Sigmoid colon (tissue), 7 donors: ENCODE results near the gene TTLL6. TPM values are rescaled to one million over a fixed set of nuclear protein-coding genes. Genes with fewer than 3 reads are reported as not detected.

Source experiments
- DNase-seq: peaks from one replicate; pipeline ENCODE4 v3.0.0-alpha.2; 2019
- H3K27ac ChIP-seq, 4 donors: fragments of 200-600 bp; sonication (generic); one replicate each; pipeline ENCODE4 v1.5.1; 2016 to 2019; ENCODE audit warnings: mild to moderate bottlenecking in 1 of 4
- H3K27me3 ChIP-seq, 3 donors: fragments of 200-600 bp; sonication (generic); one replicate each; pipeline ENCODE4 v1.5.1; 2019; ENCODE audit warnings: mild to moderate bottlenecking in 1 of 3
- H3K36me3 ChIP-seq, 4 donors: fragments of 200-600 bp; sonication (generic); one replicate each; pipeline ENCODE4 v1.5.1; 2016 to 2019
- H3K4me1 ChIP-seq, 4 donors: fragments of 200-600 bp; sonication (generic); one replicate each; pipeline ENCODE4 v1.5.1; 2017 to 2019
- H3K4me3 ChIP-seq, 4 donors: fragments of 200-600 bp; sonication (generic); one replicate each; pipeline ENCODE4 v1.5.1; 2017 to 2019; ENCODE audit warnings: mild to moderate bottlenecking in 2 of 4, moderate library complexity in 1 of 4
- H3K9me3 ChIP-seq, 4 donors: fragments of 200-600 bp in 3 of 4; sonication (generic) in 3 of 4; one replicate each; pipeline versions ENCODE4 v1.5.1 to v1.6.1; 2013 to 2019
- CTCF ChIP-seq, 4 experiments: fragments of 450-650 bp in 3 of 4; fragments of 200-600 bp in 1 of 4; IDR thresholded peaks; one replicate each; pipeline ENCODE4 v1.5.1; 2016 to 2019; ENCODE audit warnings: antibody characterized with exemption in 4 of 4, mild to moderate bottlenecking in 3 of 4, moderate library complexity in 2 of 4
- EP300 ChIP-seq, 4 donors: sonication (generic); formaldehyde crosslinking; IDR thresholded peaks; one replicate each; pipeline ENCODE4 v1.6.1; 2017; ENCODE audit warnings: antibody characterized with exemption in 4 of 4
- POLR2A ChIP-seq, 2 donors: fragments of 450-650 bp; IDR thresholded peaks; one replicate each; pipeline ENCODE4 v1.6.1; 2016; ENCODE audit warnings: antibody characterized with exemption in 2 of 2, mild to moderate bottlenecking in 2 of 2, moderate library complexity in 2 of 2
- POLR2AphosphoS5 ChIP-seq, 4 donors: sonication (generic); formaldehyde crosslinking; IDR thresholded peaks; one replicate each; pipeline ENCODE4 v1.6.1; 2017; ENCODE audit warnings: antibody characterized with exemption in 4 of 4
- WGBS, 2 donors: extraction: QIAGEN DNeasy Blood & Tissue Kit; methylation state at CpG; one replicate each; pipeline ENCODE4 v1.1.7; 2013; 5-methylcytosine and 5-hydroxymethylcytosine counted together
- intact Hi-C: fragments of 100-400 bp; cut with DNase I; formaldehyde crosslinking; loops from one replicate; pipeline ENCODE4 v1.15.1; 2023
- polyA plus RNA-seq, 3 donors: library from polyadenylated mRNA; stranded (reverse); fragments of 200-250 nt; gene quantifications; one replicate each; pipeline ENCODE4 v1.2.3, GENCODE V29; 2013
- total RNA-seq, 4 donors: library from RNA; depleted of rRNA; stranded (reverse); fragments of >200 nt; gene quantifications; one replicate each; pipeline ENCODE4 v1.1.0, GENCODE V29; 2016
- donor health status: healthy with polysubstance abuse.
- donor health status: Bipolar disorder and iron deficiency.
- donor health status: healthy.

TTLL6 gene
- total and polyA plus RNA-seq, 7 donors: under 0.01 to 10.5 (median 3.5) TPM; not detected in 2

GRCh38 chr17:48731355-48731754, 85.7 kb downstream of the TTLL6 start:
- H3K27ac ChIP-seq: no peak overlapping the region
- no peaks in the 10 kb centered on the region for H3K9me3 ChIP-seq
- H3K27me3 ChIP-seq: peaks cover 67 to 100% (median 96%) of the 10 kb centered on the region in 3 donors
- H3K4me1 ChIP-seq: peaks cover 0 to 26% (median 23%) of the 10 kb centered on the region in 4 donors
- no peak overlapping the region for H3K4me3 ChIP-seq
- no peak for DNase-seq
- intact Hi-C loops: no loop called here
- TF ChIP-seq POLR2AphosphoS5 (IDR thresholded peaks at IDR 0.05) (no peak), POLR2A (IDR thresholded peaks at IDR 0.05) (no peak), CTCF (IDR thresholded peaks at IDR 0.05) (no peak), EP300 (IDR thresholded peaks at IDR 0.05) (no peak)
- no peaks in the 10 kb centered on the region for H3K36me3 ChIP-seq

GRCh38 chr17:48730240-48730550, 86.8 kb downstream of the TTLL6 start:
- H3K36me3 ChIP-seq: no peaks in the 10 kb centered on the region
- H3K4me3 ChIP-seq: no peak overlapping the region
- peaks cover 69 to 100% (median 96%) of the 10 kb centered on the region in 3 donors for H3K27me3 ChIP-seq
- no peak for TF ChIP-seq CTCF (IDR thresholded peaks at IDR 0.05)
- no peak for TF ChIP-seq EP300 (IDR thresholded peaks at IDR 0.05)
- no peak for TF ChIP-seq POLR2A (IDR thresholded peaks at IDR 0.05)
- TF ChIP-seq POLR2AphosphoS5 (IDR thresholded peaks at IDR 0.05): no peak
- H3K9me3 ChIP-seq: no peaks in the 10 kb centered on the region
- H3K4me1 ChIP-seq: peaks cover 0 to 32% (median 26%) of the 10 kb centered on the region in 4 donors
- no peak for DNase-seq
- 53 to 72% methylated on average over 3 of the region's 3 CpGs for WGBS, 2 donors
- intact Hi-C loops: no loop called here
- H3K27ac ChIP-seq: no peak overlapping the region

GRCh38 chr17:48729335-48730239, 87.4 kb downstream of the TTLL6 start:
- WGBS, 2 donors: 10 to 14% methylated on average over 19 of the region's 19 CpGs
- intact Hi-C loops: loop anchor here (5.0 kb wide), 2 partner anchors 107 to 263 kb away; no protein-coding TSS in a partner anchor
- peak overlapping the region in 3 of 4 donors; percentile 24 to 30 (median 26) for H3K4me3 ChIP-seq
- no peaks in the 10 kb centered on the region for H3K36me3 ChIP-seq
- H3K27ac ChIP-seq: peak overlapping the region in 2 of 4 donors; percentile 40 to 59
- DNase-seq: peak; percentile 56
- peaks cover 71 to 100% (median 96%) of the 10 kb centered on the region in 3 donors for H3K27me3 ChIP-seq
- TF ChIP-seq CTCF (IDR thresholded peaks at IDR 0.05) (no peak), EP300 (IDR thresholded peaks at IDR 0.05) (no peak), POLR2AphosphoS5 (IDR thresholded peaks at IDR 0.05) (no peak), POLR2A (IDR thresholded peaks at IDR 0.05) (no peak)
- H3K9me3 ChIP-seq: no peaks in the 10 kb centered on the region
- H3K4me1 ChIP-seq: peaks cover 0 to 38% (median 33%) of the 10 kb centered on the region in 4 donors

GRCh38 chr17:48728232-48729231, 88.5 kb downstream of the TTLL6 start, which contains the start of gene HOXB13:
TSS of gene HOXB13 (minus strand) at chr17:48728750. CDS start at chr17:48728593, 157 bp downstream.
- Histone ChIP-seq H3K27ac (peak within 1 kb of the TSS in 2 of 4 donors; percentile 58 to 59), H3K4me1 (peaks cover 0 to 46% (median 43%) of the 10 kb centered on the region in 4 donors), H3K27me3 (peaks cover 66 to 100% (median 97%) of the 10 kb centered on the region in 3 donors), H3K9me3 (no peaks in the 10 kb centered on the region), H3K4me3 (peak within 1 kb of the TSS in 3 of 4 donors; percentile 24 to 30 (median 26)), H3K36me3 (no peaks in the 10 kb centered on the region)
- peak; percentile 82 for DNase-seq
- WGBS, 2 donors: 1 to 5% methylated on average over 55 of the region's 55 CpGs
- TF ChIP-seq POLR2AphosphoS5 (IDR thresholded peaks at IDR 0.05): peak in 1 of 4 donors; percentile 10
- TF ChIP-seq POLR2A (IDR thresholded peaks at IDR 0.05): peak in 1 of 2 donors; percentile 46
- no peak for TF ChIP-seq EP300 (IDR thresholded peaks at IDR 0.05)
- peak in 1 of 4 experiments; percentile 18 for TF ChIP-seq CTCF (IDR thresholded peaks at IDR 0.05)
- intact Hi-C loops: loop anchor here (5.0 kb wide), 2 partner anchors 106 to 264 kb away; no protein-coding TSS in a partner anchor
